Measurements from ENCODE around the gene GGTLC2. TPM values are rescaled to one million over a fixed set of nuclear protein-coding genes. Genes with fewer than 3 reads are reported as not detected.

GGTLC2 gene
- total RNA-seq, 1 experiment from 2014 or later = not detected

GRCh38 chr22:22691716-22692701 lies 47.6 kb downstream of the GGTLC2 start:
- no peak for ATAC-seq
- in situ Hi-C loops (cut with HindIII; ENCODE audit: low pct_unique_long_range_greater_than_20kb, low sequenced_read_pairs) = no loop called here
- no peaks in the 10 kb centered on the region for H3K9me3 ChIP-seq (ENCODE audit: control insufficient read depth, insufficient read depth, low read depth, low read length)
- H3K4me1 ChIP-seq (ENCODE audit: control insufficient read depth, insufficient read depth, low read length) = no peaks in the 10 kb centered on the region
- intact Hi-C loops (cut with micrococcal nuclease; ENCODE audit: unreplicated experiment) = no loop called here
- no TSS peak for BruUV-seq (replicated peaks)
- DNase-seq (ENCODE audit: low read depth, low spot score) = no peak
- no peak for TF ChIP-seq SIN3A (IDR thresholded peaks at IDR 0.05; ENCODE audit: borderline replicate concordance, insufficient read depth, low read depth, low read length)
- TF ChIP-seq REST (IDR thresholded peaks at IDR 0.05; ENCODE audit: insufficient read depth in 1 of 2, low read depth in 2 of 2, low read length in 1 of 2) = no peak
- TF ChIP-seq TCF7L2 (IDR thresholded peaks at IDR 0.05; ENCODE audit: low read depth, low read length) = no peak
- TF ChIP-seq POLR2AphosphoS5 (IDR thresholded peaks at IDR 0.05; ENCODE audit: low read depth, low read length) = no peak
- no peak for TF ChIP-seq CTCF (IDR thresholded peaks at IDR 0.05)
- ChIA-PET CTCF (no interaction called here), POLR2A (no interaction called here)
- no peaks in the 10 kb centered on the region for H3K36me3 ChIP-seq (ENCODE audit: control insufficient read depth, insufficient read depth, low read length)
- H3K4me3 ChIP-seq (ENCODE audit: low read depth in 2 of 2, low read length in 2 of 2) = no peak overlapping the region
- H3K27me3 ChIP-seq (ENCODE audit: control insufficient read depth, insufficient read depth, low read length) = no peaks in the 10 kb centered on the region
- no peak overlapping the region for H3K27ac ChIP-seq (ENCODE audit: low read length)

GRCh38 chr22:22692707-22693530 lies 48.5 kb downstream of the GGTLC2 start:
- H3K36me3 ChIP-seq (ENCODE audit: control insufficient read depth, insufficient read depth, low read length) = no peaks in the 10 kb centered on the region
- ATAC-seq = 0 out of 2 replicates have a peak, but pooled peaks have one; percentile 56
- H3K4me1 ChIP-seq (ENCODE audit: control insufficient read depth, insufficient read depth, low read length) = no peaks in the 10 kb centered on the region
- no peak overlapping the region for H3K27ac ChIP-seq (ENCODE audit: low read length)
- CTCF ChIA-PET = no interaction called here
- POLR2A ChIA-PET = no interaction called here
- no TSS peak for BruUV-seq (replicated peaks)
- H3K4me3 ChIP-seq (ENCODE audit: low read depth in 2 of 2, low read length in 2 of 2) = no peak overlapping the region
- no peak for DNase-seq (ENCODE audit: low read depth, low spot score)
- H3K27me3 ChIP-seq (ENCODE audit: control insufficient read depth, insufficient read depth, low read length) = no peaks in the 10 kb centered on the region
- intact Hi-C loops (cut with micrococcal nuclease; ENCODE audit: unreplicated experiment) (no loop called here), in situ Hi-C loops (cut with HindIII; ENCODE audit: low pct_unique_long_range_greater_than_20kb, low sequenced_read_pairs) (no loop called here)
- H3K9me3 ChIP-seq (ENCODE audit: control insufficient read depth, insufficient read depth, low read depth, low read length) = no peaks in the 10 kb centered on the region
- TF ChIP-seq SIN3A (IDR thresholded peaks at IDR 0.05; ENCODE audit: borderline replicate concordance, insufficient read depth, low read depth, low read length) = no peak
- TF ChIP-seq REST (IDR thresholded peaks at IDR 0.05; ENCODE audit: insufficient read depth in 1 of 2, low read depth in 2 of 2, low read length in 1 of 2) = no peak
- no peak for TF ChIP-seq POLR2AphosphoS5 (IDR thresholded peaks at IDR 0.05; ENCODE audit: low read depth, low read length)
- peak; percentile 80 for TF ChIP-seq CTCF (IDR thresholded peaks at IDR 0.05)

Measured in Panc1 (cell line).